Stomach (tissue), 9 donors: ENCODE data around the gene DNAJC15. TPM values are rescaled to one million over a fixed set of nuclear protein-coding genes. Genes with fewer than 3 reads are reported as not detected.
A peak's percentile ranks its signal among the peaks of the same experiment; 100 is the strongest.
"Not testable (repeated sequence)": the region's sequence is repeated elsewhere in the genome, so short reads cannot be mapped to it uniquely, and the experiment has no call there.

Experiments
- DNase-seq, 2 donors: peaks; one replicate each; pipeline versions ENCODE4 v3.0.0 to v3.0.0-alpha.2; 2013 to 2019
- H3K27ac ChIP-seq, 5 donors: fragments of 200-600 bp in 4 of 5; sonication (generic) in 4 of 5; one replicate each; pipeline ENCODE4 v1.5.1; 2013 to 2019; ENCODE audit warnings: mild to moderate bottlenecking in 1 of 5, moderate library complexity in 1 of 5
- H3K27me3 ChIP-seq, 3 donors: fragments of 200-600 bp; sonication (generic); one replicate each; pipeline ENCODE4 v1.5.1; 2017 to 2019; ENCODE audit warnings: mixed run types in 1 of 3
- H3K36me3 ChIP-seq, 4 donors: fragments of 200-600 bp; sonication (generic); 1 replicate in 3 of 4; 2 replicates in 1 of 4; pipeline ENCODE4 v1.5.1; 2016 to 2019
- H3K4me1 ChIP-seq, 4 donors: fragments of 200-600 bp; sonication (generic); one replicate each; pipeline ENCODE4 v1.5.1; 2016 to 2019
- H3K4me3 ChIP-seq, 4 donors: fragments of 200-600 bp; sonication (generic) in 3 of 4; one replicate each; pipeline ENCODE4 v1.5.1; 2016 to 2019; ENCODE audit warnings: mild to moderate bottlenecking in 1 of 4
- H3K9me3 ChIP-seq, 4 donors: fragments of 200-600 bp; sonication (generic); one replicate each; pipeline ENCODE4 v1.5.1; 2016 to 2019
- EP300 ChIP-seq: sonication (generic); formaldehyde crosslinking; IDR thresholded peaks from one replicate; pipeline ENCODE4 v1.6.1; 2017; ENCODE audit warnings: antibody characterized with exemption
- POLR2A ChIP-seq, 4 donors: fragments of 450-650 bp; IDR thresholded peaks; one replicate each; pipeline ENCODE4 v1.6.1; 2016; ENCODE audit warnings: antibody characterized with exemption in 4 of 4, control low read depth in 2 of 4, mild to moderate bottlenecking in 1 of 4, moderate library complexity in 1 of 4
- POLR2AphosphoS5 ChIP-seq, 3 donors: sonication (generic); formaldehyde crosslinking; IDR thresholded peaks; one replicate each; pipeline ENCODE4 v1.6.1; 2016; ENCODE audit warnings: antibody characterized with exemption in 3 of 3
- WGBS, 5 donors: extraction: QIAGEN DNeasy Blood & Tissue Kit in 3 of 5; methylation state at CpG; one replicate each; pipeline versions ENCODE4 v1.1.5 to v1.1.7; 2013 to 2018; 5-methylcytosine and 5-hydroxymethylcytosine counted together
- intact Hi-C: fragments of 100-400 bp; cut with DNase I; formaldehyde crosslinking; loops from one replicate; pipeline ENCODE4 v1.15.1; 2023; ENCODE audit warnings: low total_unique reads
- polyA plus RNA-seq, 3 donors: library from polyadenylated mRNA; stranded (reverse); fragments of 200-250 nt; gene quantifications; one replicate each; pipeline ENCODE4 v1.2.3, GENCODE V29; 2013
- total RNA-seq, 5 donors: library from RNA; depleted of rRNA; stranded (reverse); fragments of >200 nt; gene quantifications; one replicate each; pipeline versions ENCODE4 v1.1.0 to v1.2.3, GENCODE V29; 2014 to 2016
- TF ChIP-seq, protein P1 (sequence below), 7 experiments: fragments of 450-650 bp in 4 of 7; fragments of 200-600 bp in 3 of 7; sonication (generic) in 3 of 7; IDR thresholded peaks; one replicate each; pipeline ENCODE4 v1.5.1; 2016 to 2019; ENCODE audit warnings: antibody characterized with exemption in 7 of 7, control low read depth in 2 of 7, mild to moderate bottlenecking in 1 of 7
- donor health status: healthy with polysubstance abuse.
- donor health status: Bipolar disorder and iron deficiency.
- donor health status: healthy.

Gene DNAJC15
- total and polyA plus RNA-seq, 8 donors: 4.5 to 19.3 (median 10.7) TPM

DNA sequence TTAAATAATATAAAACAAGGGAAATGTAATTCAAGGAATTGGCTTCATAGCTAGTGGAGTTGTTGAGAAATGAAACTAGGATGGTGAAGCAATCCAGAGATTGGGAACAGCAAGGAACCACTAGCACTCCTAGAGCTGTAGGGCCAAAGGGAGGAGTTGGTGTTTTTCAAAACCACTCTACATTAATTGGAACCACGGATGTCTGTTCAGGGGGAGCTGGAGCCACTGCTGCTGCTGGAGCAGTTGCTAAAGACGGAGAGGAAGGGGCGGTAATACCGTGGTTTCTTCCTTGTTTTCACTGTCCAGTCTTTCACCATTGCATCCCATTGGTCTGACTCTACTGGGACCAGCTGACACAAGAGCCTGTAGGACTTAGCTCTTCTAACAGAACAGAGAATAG is 8.5 kb downstream of the DNAJC15 start:
- H3K9me3 ChIP-seq: no peaks in the 10 kb centered on the region
- no peak for TF ChIP-seq EP300
- TF ChIP-seq, protein P1, sequence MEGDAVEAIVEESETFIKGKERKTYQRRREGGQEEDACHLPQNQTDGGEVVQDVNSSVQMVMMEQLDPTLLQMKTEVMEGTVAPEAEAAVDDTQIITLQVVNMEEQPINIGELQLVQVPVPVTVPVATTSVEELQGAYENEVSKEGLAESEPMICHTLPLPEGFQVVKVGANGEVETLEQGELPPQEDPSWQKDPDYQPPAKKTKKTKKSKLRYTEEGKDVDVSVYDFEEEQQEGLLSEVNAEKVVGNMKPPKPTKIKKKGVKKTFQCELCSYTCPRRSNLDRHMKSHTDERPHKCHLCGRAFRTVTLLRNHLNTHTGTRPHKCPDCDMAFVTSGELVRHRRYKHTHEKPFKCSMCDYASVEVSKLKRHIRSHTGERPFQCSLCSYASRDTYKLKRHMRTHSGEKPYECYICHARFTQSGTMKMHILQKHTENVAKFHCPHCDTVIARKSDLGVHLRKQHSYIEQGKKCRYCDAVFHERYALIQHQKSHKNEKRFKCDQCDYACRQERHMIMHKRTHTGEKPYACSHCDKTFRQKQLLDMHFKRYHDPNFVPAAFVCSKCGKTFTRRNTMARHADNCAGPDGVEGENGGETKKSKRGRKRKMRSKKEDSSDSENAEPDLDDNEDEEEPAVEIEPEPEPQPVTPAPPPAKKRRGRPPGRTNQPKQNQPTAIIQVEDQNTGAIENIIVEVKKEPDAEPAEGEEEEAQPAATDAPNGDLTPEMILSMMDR (IDR thresholded peaks at IDR 0.05): no peak
- H3K36me3 ChIP-seq: peaks cover 0 to 36% (median 25%) of the 10 kb centered on the region in 4 donors
- DNase-seq: no peak
- intact Hi-C loops: no loop called here
- 84 to 98% (median 92%) methylated on average over 4 of the region's 4 CpGs for WGBS, 5 donors
- H3K4me3 ChIP-seq: no peak overlapping the region
- H3K4me1 ChIP-seq: peaks cover 0 to 26% (median 12%) of the 10 kb centered on the region in 4 donors
- no peaks in the 10 kb centered on the region for H3K27me3 ChIP-seq
- H3K27ac ChIP-seq: no peak overlapping the region

DNA sequence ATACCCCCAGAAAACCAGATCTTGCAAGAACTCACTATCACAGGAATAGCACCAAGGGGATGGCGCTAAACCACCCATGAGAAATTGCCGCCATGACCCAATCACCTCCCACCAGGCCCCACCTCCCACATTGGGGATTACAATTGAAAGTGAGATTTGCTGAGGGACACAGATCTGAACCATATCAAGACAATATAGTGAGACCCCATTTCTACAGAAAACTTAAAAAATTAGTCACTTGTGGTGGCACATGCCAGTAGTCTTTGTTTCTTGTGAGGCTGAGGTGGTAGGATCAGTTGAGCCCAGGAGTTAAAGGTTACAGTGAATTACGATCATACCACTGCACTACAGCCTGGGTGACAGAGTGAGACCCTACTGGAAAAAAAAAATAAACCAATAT is 9.7 kb downstream of the DNAJC15 start:
- Histone ChIP-seq H3K9me3 (no peaks in the 10 kb centered on the region), H3K36me3 (peaks cover 0 to 30% (median 21%) of the 10 kb centered on the region in 4 donors), H3K27ac (no peak overlapping the region), H3K4me1 (peaks cover 0 to 29% (median 8%) of the 10 kb centered on the region in 4 donors), H3K4me3 (no peak overlapping the region), H3K27me3 (no peaks in the 10 kb centered on the region)
- intact Hi-C loops: no loop called here
- TF ChIP-seq POLR2A (IDR thresholded peaks at IDR 0.05) (no peak), EP300 (no peak), POLR2AphosphoS5 (IDR thresholded peaks at IDR 0.05) (no peak)
- TF ChIP-seq, protein P1 (IDR thresholded peaks at IDR 0.05): no peak
- 91 to 98% (median 94%) methylated on average over 3 of the region's 3 CpGs for WGBS, 5 donors
- no peak for DNase-seq

DNA sequence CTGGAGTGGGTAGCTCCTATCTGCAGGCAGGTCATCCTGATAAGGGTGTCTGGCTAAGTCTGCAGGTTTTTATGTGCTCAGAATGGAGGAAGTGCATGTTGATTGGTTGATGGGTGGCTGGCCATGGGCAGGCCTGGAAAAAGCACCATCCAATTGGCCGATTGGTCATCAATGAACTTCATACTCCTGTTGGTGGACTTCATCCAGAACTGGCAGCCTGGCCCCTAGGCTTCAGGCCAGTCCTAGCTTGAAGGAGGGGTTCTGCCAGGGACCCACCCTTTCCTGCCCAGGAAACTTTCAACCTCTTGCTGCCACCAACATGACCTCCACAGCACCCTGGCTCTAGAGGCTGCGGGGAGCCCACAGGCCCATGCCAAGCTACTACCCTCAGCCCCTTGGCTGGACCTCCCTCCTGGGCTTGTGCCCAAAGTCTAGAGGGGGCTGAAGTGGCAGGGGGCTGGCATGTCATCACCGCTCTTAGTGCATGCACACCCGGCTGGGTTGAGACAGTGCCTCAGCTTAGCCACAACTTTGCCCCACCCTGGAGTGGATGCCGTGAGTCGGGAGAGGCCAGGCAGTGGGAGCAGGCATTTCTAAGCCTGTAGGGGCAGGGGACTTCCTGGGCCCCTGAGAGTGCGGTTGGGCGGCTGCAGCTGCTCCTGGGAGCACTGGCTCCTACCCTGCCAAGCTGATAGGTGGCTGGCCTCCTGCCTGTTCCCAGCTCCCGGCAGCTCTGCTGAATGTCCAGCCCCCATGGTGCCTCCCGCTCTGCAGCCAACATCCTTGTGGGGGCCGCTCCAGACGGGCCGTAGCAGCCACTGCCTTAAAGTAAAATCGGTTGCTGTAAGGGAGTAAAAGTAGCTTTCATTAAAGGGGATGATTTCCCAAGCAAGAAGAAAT is 13.2 kb downstream of the DNAJC15 start:
- Histone ChIP-seq H3K4me1 (peaks cover 0 to 39% (median 10%) of the 10 kb centered on the region in 4 donors), H3K9me3 (no peaks in the 10 kb centered on the region), H3K36me3 (peaks cover 0 to 23% (median 15%) of the 10 kb centered on the region in 4 donors), H3K4me3 (no peak overlapping the region), H3K27me3 (no peaks in the 10 kb centered on the region), H3K27ac (no peak overlapping the region)
- TF ChIP-seq, protein P1 (IDR thresholded peaks at IDR 0.05): no peak
- WGBS, 5 donors: 69 to 94% (median 88%) methylated on average over 8 to 14 of the region's 14 CpGs
- intact Hi-C loops: no loop called here
- DNase-seq: peak in 1 of 2 donors; percentile 46

DNA sequence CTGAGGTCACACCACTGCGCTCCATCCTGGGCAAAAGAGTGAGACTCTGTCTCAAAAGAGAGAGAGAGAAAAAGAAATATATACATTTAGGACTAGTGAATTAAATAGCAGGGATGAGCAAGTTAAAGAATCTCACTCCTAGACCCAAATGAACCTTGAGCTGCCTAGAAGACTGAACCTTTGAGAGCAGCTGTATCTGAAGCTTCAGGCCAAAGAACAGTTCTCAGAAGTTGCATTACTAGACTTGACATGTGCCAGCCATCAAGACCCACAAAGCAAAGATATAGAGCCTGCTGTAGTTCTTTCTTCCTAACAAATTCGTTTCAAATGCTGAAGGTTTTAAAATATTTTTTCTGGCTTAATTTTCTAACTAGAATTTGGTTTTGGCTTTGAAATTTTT is 16.6 kb downstream of the DNAJC15 start:
- Histone ChIP-seq H3K36me3 (peaks cover 0 to 10% (median 2%) of the 10 kb centered on the region in 4 donors), H3K27ac (no peak overlapping the region), H3K9me3 (no peaks in the 10 kb centered on the region), H3K4me1 (peaks cover 4 to 58% (median 18%) of the 10 kb centered on the region in 4 donors), H3K27me3 (no peaks in the 10 kb centered on the region), H3K4me3 (no peak overlapping the region)
- WGBS, 5 donors: 92 to 97% (median 94%) methylated on average over 2 of the region's 2 CpGs
- intact Hi-C loops: no loop called here
- TF ChIP-seq EP300 (no peak), POLR2A (IDR thresholded peaks at IDR 0.05) (no peak), POLR2AphosphoS5 (IDR thresholded peaks at IDR 0.05) (no peak)
- TF ChIP-seq, protein P1 (IDR thresholded peaks at IDR 0.05): no peak
- no peak for DNase-seq

DNA sequence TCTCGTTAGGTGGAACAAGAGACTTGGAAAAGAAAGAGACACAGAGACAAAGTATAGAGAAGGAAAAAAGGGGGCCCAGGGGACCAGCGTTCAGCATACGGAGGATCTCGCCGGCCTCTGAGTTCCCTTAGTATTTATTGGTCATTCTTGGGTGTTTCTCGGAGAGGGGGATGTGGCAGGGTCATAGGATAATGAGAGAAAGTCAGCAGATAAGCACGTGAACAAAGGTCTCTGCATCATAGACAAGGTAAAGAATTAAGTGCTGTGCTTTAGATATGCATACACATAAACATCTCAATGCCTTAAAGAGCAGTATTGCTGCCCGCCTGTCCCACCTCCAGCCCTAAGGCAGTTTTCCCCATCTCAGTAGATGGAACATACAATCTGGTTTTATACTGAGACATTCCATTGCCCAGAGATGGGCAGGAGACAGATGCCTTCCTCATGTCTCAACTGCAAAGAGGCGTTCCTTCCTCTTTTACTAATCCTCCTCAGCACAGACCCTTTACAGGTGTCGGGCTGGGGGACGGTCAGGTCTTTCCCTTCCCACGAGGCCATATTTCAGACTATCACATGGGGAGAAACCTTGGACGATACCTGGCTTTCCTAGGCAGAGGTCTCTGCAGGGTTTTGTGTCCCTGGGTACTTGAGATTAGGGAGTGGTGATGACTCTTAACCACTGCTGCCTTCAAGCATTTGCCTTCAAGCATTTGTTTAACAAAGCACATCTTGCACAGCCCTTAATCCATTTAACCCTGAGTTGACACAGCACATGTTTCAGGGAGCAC is 17.4 kb downstream of the DNAJC15 start:
- H3K9me3 ChIP-seq, H3K27ac ChIP-seq, intact Hi-C loops, H3K4me3 ChIP-seq, DNase-seq, H3K27me3 ChIP-seq: not testable (repeated sequence)
- Histone ChIP-seq H3K36me3 (peaks cover 0 to 10% (median 2%) of the 10 kb centered on the region in 4 donors), H3K4me1 (peaks cover 4 to 61% (median 22%) of the 10 kb centered on the region in 4 donors)
- WGBS, 5 donors: 89 to 96% (median 90%) methylated on average over 11 to 13 of the region's 13 CpGs
